GM21786 (cell line): ENCODE data around the gene CLSTN1.

Source experiments
- ATAC-seq: cut with Tn5 transposase; IDR thresholded peaks from one replicate; pipeline ENCODE4 v1.9.1; 2021; ENCODE audit not compliant: unreplicated experiment

The CLSTN1 gene

DNA sequence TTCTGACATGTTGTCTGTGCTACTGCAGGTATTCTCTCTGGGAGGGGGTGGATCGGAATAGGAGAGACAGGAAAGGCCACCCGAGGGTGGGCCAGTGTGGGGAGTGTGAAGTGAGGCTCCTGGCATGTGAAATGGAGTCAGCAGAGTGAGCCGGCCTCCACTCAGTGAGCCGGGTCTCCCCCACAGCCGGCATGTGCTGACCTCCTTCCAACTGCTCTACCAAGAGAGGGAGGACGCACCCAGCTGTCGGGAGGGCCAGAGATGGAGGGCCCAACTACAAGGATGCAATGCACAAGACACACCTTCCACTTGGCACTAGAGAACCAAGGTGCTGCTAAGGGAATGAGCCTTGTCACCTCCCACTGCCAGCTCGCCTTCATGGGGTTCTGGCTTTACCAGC is 28.2 kb upstream of the CLSTN1 start:
- ATAC-seq, result no peak

DNA sequence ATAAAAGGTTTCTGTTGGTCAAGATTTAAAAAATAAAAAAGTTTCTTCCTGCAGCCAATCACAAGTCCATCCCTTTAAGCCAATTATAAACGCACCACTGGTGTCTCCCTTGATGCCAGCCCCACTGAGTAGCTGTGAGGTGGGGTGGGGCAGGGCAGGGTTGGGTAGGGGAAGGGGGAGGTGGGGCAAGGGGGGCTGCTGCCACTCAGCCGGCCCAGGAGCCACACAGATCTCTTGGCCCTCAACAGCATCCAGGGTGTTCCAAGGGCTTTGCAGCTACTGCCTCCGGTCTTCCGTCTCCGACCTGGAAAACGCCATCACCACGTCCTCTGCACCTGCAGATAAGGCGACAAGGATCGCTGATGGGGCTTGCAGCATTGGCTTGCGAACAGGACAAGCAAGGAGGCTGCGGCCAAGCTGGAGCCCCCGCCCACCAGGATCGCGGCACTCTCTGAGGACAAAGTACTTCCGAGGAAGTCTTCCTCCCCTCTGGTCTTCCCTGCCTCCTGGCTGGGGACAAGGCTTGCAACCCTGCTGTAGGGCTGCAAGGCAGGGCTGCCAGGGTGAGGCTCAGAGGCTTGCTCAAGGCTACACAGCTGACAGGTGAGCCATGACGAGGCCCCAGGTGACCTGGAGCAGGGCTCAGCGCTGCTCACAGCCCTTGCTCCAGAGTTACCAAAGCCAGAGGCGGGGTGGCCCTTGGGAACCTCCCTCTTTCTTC is 26.8 kb upstream of the CLSTN1 start:
- ATAC-seq, result no peak

- no peak for ATAC-seq
Measured at GRCh38 chr1:9849691-9850441, 26.1 kb upstream of the CLSTN1 start.

DNA sequence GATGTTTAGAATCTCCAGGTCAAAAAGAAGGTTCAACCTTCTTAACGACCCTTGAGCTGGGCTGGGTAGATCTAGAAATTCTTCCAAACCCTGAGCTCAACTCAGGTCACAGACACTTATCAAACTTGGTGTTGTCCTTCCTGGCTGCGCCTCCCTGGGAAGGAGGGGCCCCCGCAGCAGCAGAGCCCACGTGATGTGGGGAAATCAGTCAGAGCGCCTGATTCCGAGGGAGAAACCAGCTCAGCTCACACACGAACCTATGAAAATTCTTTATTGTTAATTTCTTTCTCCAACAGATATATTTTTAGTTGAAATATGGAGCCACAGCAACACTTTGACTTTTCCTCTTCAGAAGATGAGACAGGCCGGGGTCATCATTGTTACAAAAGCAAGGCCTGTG is 24.3 kb upstream of the CLSTN1 start:
- ATAC-seq, result no peak

DNA sequence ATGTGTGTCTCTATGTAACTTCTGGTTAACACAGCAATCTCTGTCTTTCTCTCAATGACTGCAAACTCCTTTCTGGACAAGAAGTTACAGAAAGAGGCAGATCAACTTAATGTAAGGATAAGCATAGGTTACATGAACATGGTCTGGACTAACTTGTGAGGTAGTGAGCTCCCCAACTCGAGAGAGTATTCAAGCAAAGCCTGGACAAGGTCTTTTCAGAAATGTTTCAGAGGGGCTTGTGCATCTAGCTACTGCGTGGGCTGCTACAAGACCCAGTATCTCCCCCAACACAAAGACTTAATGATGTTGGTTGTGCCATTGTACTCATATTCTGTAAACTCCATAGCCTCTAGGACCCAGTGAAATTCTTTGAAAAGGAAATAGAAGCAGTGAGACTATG is 23.5 kb upstream of the CLSTN1 start:
- no peak for ATAC-seq

- no peak for ATAC-seq
Measured at GRCh38 chr1:9846611-9847171, 22.9 kb upstream of the CLSTN1 start.

DNA sequence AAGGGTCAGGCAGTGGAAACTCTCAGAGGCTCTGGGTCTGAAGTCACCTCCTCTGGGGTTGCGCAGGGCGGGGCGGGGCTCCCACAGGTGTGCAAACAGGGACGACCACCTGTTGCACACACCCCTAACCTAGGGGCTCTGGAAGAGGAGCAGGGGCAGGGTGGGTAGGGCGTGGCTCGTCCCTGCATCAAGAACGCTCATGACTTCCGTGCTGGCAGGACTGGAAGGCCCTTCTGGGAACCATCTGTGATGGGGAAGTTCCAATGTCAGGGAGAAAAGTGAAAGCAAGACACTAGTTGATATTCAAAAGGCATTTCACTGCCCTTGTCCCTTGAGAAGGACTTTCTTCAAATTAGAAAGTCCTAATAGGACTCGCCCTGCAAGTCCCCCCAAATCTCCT is 22.1 kb upstream of the CLSTN1 start:
- ATAC-seq, result no peak

- ATAC-seq, result no peak
Measured at GRCh38 chr1:9844756-9845155, 21.0 kb upstream of the CLSTN1 start.

DNA sequence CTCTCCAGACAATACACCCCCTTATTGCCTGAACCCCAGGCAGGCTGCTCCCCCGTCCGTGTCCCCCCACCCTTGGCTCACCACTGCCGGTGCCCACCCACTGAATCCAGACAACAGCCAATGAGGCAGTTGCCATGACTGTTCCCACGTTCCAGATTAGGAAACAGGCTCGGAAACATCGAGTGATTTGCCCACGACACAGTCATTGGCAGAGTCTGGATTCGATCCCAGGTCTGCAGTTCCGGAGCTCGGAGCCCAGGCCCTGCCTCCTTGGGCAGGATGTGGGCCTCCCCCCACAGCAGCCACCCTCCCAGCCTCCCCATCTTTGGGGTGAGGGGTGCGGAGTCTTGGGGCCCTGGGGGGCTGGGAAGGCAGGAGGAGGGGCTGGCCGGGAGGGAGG is 20.3 kb upstream of the CLSTN1 start:
- ATAC-seq, result no peak

GRCh38 chr1:9843576-9843945 is 19.8 kb upstream of the CLSTN1 start:
- ATAC-seq, result no peak

DNA sequence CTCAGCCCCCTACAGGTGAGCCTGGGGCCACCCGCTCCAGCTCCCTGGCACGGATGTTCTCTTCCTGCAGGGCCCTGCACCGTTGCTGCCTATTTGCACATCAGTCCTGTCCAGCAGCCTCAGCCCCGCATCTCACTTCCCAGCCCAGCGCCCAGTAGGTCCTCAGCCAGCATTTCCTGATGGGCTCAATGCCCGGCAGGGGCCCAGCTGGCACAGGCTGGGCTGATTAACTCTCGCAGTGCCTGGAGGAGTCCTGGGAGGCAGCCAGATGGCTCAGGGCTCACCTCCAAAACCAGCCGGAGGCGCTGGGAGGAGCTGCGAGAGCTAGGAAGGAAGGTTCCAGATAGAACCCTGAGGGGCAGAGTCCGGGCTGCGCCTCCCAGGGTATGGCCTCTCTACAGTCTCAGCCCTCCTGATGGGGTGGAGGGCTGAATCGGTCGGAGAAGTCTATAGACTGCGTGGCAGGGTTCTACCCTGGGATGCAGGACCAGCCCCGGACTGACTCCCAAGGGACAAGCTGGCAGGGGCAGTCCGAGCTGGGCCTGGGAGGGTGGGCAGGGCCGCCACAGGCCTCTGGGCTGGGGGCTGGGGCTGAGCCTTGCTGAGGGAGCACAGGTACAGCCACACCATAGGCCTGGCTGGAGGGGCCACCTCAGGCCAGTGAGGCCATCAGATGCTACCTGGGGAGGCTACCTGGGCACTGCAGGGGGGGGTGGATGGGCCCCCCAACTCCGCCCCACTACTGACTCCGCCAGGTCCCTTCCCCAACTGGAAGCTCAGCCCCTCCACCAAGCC is 19.2 kb upstream of the CLSTN1 start:
- ATAC-seq, result no peak

DNA sequence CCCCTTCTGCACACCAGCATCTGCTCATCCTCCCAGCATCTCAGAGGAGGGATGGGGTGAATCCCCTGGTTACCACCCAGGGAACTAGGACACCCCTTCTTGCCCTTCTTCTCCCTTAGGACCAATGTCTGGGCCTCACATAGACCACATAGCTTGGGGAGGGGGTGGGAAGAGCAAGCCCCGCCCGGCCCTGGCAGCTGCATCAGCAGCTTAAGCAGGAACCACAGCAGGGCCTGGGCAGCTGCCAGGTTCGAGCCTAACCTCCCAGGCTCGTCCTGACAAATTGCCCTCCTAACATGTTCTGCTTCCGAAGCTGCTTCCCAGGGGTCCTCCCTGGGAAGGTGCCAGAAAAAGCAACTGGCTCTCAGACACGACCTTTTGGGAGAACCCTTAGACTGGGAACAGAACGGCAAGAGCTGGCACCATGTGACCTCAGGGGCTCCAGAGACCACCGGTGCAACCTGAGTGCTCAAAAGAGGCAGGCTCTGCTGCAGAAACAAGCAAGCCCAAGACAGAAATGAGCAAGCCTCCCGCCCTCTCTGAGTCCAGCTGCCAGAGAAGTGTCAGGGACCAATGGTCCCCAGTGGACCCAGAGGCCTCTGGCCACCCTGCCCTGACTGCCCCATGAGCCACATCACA is 18.4 kb upstream of the CLSTN1 start:
- no peak for ATAC-seq

DNA sequence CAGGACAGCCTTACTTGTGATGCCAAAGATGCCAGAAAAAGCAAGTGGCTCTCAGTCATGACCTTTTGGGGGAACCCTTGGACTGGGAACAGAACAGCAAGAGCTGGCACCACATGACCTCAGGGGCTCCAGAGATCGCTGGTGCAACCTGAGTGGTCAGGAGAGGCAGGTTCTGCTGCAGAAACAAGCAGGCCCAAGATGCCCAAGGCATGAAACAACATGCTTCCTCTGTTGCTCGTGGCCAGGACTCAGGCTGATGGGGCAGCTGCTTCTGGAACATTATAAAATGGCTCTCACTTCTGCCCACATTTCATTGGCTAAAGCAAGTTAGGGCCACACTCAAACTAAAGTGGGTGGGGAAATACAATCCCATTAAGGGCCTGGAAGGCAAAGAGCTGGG is 17.7 kb upstream of the CLSTN1 start:
- no peak for ATAC-seq

GRCh38 chr1:9840176-9840575 is 16.4 kb upstream of the CLSTN1 start:
- no peak for ATAC-seq

DNA sequence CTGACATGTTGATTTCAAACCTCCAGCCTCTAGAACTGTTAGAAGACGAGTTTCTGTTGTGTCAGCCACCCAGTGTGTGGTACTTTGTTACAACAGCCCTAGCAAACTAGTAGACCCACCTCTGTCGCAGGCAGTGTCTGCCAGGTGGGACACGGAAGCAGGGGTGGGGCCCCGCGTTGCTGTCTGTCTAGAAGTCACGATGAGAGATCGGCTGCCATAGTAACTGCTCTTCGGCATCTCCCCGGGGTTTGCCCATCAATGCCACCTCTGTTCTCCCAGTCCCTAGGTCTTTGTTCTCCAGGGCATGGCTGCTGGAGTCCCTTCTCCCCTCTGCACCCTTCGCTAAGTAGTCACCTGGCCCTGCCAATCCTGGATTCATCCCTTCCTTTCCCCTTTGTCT is 15.2 kb upstream of the CLSTN1 start:
- ATAC-seq, result no peak

DNA sequence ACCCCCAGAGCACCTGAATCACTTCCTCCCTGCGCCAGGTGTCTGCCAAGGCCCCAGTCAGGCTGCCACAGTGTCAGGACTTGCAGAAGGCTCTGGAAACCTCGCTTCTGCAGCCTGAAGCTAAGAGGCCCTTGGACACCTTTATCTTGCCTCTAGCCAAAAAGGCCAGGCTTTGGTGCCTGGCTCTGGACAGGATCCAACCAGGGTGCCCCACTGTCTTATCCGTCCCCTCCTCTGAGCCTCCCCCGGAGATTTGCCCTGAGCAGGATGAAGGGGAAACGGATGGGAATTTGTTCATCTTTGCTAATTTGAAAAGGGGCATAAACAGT is 12.8 kb upstream of the CLSTN1 start:
- no peak for ATAC-seq

DNA sequence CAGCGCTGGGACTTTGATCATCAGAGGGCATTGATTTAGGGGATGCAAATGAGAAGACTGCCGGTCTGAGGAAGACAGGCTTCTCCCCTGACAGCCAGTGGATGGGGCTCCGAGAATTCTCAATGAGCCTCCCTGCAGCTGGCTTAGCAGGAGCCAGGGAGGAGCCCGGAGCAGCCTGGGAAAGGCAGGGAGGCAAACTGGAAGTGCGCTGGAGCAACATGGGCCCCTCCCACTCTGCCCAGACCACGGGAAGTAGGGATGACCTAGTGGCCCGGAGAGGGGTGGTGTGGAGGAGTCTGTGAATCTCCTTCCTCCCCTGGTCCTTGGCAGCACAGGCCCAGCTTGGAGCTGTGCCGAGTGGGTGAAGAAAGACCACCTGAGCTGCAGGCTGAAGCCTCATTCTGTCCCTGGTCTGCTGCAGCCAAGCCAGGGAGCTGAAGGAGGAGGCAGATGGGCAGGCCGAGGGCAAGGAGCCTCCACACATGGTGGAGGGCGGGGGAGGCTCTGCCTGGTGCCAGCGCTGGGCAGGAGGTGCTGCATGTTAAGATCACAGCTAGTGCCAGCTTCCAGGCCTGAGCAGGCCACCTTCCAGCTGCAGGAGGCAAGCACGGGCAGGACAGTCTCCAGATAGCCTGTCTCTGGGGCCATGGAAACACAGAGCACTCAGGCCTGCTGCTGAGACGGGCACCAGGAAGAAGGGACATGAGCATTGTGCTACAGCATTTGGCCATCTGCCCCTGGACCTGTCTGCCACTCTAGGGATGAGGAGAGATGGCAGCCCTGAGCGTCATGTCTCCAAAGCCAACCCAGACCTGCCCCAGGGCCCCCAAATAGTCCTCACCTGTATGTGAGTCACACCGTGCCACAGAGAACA is 12.2 kb upstream of the CLSTN1 start:
- ATAC-seq, result no peak

DNA sequence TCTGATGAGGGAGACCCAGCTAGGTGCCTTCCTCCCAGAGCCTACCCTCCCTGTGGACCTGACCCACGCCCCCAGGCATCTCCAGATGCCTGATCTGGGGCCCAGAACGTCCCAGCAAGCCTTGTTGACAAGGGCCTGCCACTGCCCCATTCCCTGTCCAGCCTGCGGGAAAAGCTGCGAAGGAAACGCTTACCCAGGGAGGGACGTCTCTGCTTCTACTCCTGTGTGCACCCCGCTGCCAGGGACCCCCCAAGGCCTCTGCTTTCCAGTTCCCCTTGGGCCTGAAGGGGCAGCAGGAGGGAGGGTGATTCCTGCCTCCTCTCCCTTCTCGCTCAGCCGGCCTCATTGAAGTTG is 11.6 kb upstream of the CLSTN1 start:
- ATAC-seq, result no peak

GRCh38 chr1:9833632-9834031 is 9.9 kb upstream of the CLSTN1 start:
- no peak for ATAC-seq

- ATAC-seq, result no peak
Measured at GRCh38 chr1:9827558-9828185, 3.9 kb upstream of the CLSTN1 start.
